HG02938 (cell line): ENCODE data around the gene NCEH1.
"Not testable (repeated sequence)": the region's sequence is repeated elsewhere in the genome, so short reads cannot be mapped to it uniquely, and the experiment has no call there.

Experiments
- ATAC-seq: cut with Tn5 transposase; IDR thresholded peaks from one replicate; pipeline ENCODE4 v1.9.1; 2021; ENCODE audit warnings: mild to moderate bottlenecking, moderate library complexity; ENCODE audit not compliant: unreplicated experiment

Gene NCEH1

DNA sequence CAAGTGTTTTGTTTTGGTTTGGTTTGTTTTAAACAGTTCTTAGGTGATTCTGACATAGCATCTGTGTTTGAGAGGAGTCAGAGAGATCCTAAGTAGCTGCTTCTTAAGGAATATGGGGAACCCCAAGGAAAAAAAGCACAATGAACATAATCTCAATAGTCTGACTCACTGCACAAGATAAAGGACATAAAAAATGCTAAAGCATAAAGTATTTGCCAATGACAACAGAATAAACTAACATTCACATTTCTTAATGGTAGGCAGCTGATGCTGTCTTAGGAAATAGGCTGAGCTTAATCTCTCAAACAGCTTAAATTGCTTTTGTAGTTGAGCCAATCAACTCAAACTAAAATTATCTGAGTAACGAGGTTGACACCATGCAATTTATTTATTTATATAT lies 2.9 kb downstream of the NCEH1 start:
- ATAC-seq: no peak

DNA sequence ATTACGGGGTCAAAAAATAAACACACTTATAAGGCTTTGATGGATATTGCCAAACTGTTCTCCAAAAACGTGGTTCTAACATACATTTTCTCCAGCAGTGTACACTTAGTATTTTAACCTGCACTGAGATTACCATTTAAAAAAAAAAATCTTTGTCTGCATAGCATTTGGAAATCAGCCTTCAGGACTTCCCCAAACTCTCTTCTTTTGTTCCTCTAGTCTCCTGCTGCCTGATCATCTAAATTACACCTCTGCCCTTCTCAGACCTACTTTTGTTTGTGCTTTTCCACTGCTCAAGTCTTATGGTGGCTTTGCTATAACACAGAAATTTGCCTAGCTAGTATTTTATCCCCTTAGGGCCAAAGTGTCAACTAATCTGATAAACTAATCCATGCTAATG lies 3.8 kb downstream of the NCEH1 start:
- ATAC-seq: no peak

DNA sequence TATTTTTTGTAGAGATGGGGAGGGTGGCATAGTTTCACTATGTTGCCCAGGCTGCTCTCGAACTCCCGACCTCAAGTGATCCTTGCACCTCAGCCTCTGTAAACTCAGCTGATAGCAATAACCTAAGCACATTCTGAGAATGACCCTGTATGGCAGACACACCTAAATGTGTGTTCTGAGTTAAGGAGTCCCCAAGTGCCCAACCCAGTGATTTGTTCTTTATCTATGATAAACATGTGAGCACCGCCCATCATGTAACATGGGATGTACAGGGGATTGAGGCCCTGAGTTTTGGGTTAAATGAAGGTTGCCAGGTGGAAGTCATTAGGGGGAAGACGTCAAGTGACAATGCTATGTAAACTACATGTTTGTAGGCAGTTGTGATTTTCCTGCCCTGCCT lies 5.7 kb downstream of the NCEH1 start:
- no peak for ATAC-seq

DNA sequence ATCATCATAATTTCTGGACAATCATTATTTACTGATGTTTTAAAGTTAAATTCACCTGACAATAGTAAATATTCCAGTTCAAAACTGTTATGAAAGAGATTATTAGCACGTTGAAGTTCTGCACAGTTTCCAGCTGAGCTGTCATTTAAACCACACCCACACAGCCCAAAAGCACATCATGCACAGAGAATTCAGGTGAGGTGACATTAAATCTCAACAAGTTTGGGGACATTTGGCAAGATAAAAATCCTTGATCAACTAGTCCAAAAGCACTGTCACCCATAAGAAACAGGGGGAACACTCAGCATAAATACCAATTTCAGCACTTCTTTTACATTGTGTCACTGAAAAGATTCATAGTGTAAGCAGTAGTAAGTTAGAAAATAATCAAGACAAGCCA lies 6.9 kb downstream of the NCEH1 start:
- ATAC-seq: no peak

DNA sequence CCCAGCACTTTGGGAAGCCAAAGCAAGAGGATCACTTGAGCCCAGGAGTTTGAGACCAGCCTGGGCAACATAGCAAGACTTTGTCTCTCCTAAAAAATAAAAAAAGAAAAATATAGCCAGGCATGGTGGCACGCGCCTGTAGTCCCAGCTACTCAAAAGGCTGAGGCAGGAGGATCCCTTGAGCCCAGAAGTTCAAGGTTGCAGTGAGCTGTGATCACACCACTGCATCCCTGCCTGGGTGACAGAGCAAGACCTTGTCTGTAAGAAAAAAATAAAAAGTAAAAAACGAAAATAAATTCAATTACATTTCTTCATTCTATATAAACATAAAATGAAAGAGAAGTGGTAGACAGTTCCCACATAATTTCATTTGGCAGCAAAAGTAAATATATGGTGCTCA lies 8.1 kb downstream of the NCEH1 start:
- not testable (repeated sequence) for ATAC-seq

DNA sequence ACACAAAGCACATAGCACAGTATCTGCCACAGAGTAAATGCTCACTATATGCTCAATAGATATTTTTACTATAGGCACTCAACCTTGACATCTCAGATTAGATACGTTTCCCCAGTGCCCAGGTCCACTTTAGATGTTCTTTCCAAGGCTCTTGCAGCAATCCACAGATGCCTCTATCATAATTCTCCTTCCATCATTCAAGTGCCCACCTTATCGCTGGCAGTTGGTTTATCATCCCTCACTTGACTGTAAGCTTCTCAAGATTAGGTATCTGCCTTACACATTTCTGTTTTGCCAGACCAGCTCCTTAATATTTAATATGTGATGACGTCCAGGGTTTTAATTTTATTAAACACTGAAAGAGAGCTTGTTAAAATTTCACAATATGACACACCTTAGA lies 8.6 kb downstream of the NCEH1 start:
- ATAC-seq: no peak

DNA sequence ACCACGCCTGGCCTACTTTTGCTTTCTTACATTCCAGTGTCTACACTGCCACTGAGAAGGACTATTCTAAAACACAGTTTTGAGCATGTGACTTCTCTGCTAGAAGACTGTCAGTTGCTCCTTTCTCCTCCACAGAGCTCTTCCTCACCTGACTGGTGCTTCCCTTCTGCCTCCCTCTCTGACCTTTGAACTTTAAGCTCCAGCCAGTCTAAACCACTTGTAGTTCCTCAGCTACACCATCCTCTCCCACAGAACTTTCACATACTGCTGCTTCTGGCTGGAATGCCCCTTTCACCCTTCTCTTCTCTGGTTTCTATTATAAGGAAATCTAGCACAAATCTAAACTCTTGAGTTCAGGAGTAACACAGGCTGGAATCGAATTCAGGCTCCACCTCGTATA lies 9.1 kb downstream of the NCEH1 start:
- ATAC-seq: no peak

DNA sequence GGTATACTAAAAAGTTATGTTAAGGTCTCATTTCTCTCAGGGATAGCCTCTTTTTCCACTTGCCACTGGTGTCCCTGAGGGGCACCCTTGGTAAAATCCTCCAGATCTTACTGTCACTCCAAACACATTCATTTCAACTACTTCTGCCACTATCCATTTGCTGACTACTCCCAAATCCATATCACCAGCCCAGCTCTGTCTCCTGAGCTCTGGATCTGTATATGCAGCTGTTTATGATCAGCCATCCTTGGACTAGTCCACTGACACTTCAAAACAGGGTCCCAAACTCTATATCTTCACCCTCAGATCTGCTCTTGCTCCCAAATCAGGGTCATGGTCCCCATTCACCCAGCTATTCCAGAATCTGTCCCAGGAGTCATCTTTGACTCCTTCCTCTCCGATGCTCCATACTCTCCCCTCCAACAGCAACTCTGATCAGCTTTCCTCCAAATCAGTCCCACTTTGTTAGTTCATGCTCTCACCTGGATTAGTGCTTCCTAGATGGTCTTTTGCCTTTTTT lies 9.9 kb downstream of the NCEH1 start:
- ATAC-seq: no peak

DNA sequence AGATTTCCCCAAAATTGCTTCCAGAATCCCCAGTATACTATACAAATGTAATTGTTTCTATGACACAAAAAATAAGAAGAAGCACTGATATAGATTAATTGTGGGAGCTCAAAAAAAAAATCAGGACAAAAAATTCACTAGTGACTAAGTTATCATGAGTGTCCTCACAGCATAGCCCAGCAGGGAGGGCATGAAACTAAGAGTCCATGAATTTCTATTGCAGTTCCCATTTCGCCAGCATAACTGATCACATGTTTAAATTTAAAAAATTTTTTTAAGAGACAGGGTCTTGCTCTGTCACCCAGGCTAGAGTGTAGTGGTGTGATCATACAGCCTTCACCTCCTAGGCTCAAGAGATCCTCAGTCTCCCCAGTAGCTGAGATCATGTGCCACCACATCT lies 10.6 kb downstream of the NCEH1 start:
- ATAC-seq: no peak

DNA sequence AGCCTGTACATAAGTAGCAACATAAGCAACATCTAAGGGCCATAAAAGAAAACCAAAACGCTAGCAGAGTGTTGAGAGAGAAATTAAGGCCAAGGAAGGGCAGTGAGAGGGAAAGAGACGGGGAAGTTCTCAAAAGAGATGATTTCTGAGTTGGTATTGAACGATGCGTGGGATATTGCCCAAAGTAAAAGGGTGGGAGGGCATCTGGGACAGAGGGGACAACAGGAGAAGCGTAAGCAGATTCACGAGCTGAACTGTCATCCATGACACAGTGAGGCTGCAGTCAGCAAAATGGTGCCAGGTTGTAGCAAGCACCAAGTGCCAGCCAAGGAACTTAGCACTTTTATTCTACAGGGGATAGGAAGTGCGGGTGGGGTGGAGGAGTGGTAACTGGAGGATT lies 11.8 kb downstream of the NCEH1 start:
- no peak for ATAC-seq

DNA sequence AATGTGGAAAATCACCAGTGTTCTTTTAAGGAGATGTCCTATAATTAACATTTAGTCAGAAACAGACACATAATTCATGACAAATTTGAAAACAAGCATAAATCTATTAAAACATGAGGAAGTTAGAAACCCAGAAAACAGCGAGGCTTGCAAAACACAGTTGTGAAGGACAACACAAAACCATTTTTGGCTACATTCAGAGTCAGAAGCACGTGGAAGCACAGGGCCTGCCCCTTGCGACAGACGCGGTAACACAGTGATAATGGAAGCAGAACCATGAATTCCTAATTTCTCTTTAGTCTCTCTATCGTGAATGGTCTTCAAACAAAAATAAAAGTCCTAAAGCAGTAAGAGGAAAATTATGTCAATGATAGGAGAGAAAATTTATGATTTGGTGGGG lies 12.2 kb downstream of the NCEH1 start:
- no peak for ATAC-seq

DNA sequence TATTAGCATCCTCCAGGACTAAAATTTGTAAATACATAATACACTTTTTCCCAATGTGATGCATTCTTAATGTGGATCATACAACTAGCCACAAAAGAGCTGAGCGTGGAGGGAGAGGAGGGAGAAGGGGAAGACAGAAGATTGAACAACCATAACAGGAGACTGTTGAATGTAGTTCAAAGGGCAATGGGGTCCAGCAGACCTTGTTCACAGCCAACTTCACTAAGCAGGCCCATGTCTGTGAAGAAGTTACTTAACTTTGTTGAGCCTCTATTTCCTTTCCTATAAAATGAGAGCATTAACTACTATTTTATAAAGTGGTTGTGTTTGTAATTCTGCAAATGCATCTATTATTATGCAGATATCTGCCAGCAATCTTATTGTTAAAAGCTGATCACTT lies 13.3 kb downstream of the NCEH1 start:
- no peak for ATAC-seq

DNA sequence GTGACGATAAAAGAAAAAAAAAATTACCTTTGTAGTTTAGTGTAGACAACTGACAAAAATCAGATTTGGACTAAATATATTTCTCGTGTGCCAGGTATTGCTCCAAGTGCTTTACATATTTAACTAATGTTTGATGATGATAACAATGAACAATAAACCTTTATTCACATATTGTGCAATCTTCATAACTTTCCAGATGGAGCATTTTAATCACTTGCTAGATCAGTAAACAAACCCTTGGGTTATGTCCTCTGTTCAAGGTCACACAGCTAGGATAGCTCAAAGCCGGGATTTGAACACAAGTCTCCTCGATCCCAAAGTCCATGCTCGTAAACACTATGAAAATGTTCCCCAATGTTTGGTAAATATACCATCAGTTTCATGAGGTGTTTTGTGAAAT lies 14.5 kb downstream of the NCEH1 start:
- no peak for ATAC-seq

DNA sequence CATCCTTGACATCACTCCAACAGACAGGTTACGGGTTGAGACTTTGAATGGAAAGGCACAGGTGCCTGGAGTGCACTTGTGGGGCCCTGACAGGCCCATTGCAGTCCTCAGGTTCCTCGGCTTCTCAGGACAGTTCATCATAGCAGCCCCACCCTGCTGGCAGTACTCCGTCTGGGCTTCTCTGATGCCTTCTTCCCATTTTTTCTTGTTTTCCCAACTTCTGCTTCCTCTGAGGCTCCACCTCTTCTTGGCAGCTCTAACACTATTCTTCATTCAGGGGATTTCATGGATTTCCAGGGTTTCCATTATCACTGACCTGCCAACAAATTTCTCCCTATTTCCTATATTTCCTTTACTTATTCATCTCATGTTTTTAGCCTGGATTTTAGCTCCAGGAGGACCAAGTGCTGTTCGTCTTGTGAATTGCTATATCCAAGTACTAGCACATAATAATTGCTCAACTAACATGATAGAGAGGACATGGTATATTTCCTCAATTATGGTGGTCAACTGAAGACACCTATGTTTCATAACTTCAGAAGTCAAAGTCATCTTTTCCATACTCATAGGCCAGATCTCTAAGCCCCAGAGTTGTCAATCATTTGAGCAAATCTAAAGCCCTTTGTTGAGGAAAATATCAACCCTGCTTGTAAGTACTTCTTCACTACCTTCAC lies 16.2 kb downstream of the NCEH1 start:
- ATAC-seq: no peak

DNA sequence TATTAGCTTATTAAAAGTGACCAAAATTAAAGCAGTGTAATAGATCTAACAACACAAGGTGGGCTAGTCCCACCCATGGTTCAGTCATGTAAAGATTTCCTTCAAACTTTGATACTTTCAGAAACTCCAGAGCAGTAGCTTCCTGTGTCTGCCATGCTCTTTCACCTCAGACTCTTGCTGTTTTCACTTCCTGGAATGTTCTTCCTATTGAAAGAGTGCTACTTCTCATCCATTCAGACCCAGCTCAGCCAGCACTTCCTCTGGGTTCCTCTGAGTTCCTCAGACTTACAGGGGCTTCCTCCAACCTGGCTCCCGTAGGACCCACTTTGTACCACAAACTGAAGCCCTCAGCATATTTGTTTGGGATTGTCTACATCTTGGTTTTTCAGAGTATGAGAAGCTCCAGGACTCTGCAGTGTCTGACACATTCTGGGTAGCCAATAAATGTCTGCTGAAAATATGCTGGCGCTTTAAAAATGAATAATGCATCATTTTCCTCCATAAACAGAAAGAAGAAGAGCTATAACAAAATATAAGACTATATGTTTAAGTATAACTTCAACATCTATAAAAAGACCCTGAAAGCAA lies 18.0 kb downstream of the NCEH1 start:
- peak; percentile 62 for ATAC-seq

DNA sequence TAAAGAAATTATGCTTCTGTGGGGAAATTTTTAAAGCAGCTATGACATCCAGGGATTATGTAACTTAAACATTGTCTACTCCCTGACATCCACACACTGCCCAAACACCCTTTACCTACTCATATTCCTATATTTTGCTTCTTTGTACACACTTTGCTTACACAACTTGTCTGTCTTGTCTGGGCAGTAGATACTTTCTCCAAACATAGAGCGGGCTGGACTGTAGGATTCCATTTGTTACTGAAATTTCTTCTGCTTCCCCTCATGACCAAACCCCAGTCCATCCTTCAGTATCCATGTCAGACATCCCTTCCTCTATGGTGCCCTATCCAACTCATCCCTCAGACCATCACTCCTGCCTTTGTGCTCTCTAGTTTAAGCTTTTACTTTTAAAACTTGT lies 19.9 kb downstream of the NCEH1 start:
- no peak for ATAC-seq

DNA sequence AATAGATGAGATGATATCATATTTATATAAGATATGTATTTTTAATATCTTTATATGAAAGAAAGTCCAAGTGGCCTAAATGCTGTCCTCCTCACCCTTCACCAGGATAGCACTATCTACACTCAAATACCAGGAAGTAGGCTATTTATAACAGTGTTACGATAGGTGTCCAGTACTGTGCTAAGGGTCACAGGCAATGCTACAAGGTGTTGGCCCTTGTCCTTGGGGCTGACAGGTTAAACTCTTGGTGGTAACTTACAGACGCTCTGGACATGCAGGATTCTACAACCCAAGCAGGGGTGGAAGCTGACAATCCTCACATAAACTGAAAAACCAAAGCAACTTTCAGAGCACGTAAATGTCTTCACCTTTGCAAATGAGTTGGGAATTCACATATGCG lies 22.3 kb downstream of the NCEH1 start:
- ATAC-seq: no peak

DNA sequence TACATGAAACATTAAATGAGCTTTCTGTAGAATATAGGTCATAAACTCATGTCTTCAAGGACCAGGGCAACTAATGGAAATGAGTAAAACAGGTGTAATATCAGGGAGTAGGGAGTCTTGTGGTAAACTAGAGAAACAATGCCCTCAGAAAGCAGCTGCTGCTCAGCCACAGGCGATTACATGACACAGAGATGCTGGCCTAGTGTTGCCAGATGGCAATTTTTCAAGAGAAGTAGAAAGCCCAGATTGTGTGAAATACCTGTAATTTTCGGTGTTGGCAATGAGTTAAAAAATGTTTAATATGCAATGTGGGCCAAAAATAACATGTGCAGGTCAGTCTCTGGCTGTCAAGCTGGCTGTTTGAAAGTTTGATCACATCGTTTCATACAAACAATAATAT lies 23.4 kb downstream of the NCEH1 start:
- ATAC-seq: no peak

DNA sequence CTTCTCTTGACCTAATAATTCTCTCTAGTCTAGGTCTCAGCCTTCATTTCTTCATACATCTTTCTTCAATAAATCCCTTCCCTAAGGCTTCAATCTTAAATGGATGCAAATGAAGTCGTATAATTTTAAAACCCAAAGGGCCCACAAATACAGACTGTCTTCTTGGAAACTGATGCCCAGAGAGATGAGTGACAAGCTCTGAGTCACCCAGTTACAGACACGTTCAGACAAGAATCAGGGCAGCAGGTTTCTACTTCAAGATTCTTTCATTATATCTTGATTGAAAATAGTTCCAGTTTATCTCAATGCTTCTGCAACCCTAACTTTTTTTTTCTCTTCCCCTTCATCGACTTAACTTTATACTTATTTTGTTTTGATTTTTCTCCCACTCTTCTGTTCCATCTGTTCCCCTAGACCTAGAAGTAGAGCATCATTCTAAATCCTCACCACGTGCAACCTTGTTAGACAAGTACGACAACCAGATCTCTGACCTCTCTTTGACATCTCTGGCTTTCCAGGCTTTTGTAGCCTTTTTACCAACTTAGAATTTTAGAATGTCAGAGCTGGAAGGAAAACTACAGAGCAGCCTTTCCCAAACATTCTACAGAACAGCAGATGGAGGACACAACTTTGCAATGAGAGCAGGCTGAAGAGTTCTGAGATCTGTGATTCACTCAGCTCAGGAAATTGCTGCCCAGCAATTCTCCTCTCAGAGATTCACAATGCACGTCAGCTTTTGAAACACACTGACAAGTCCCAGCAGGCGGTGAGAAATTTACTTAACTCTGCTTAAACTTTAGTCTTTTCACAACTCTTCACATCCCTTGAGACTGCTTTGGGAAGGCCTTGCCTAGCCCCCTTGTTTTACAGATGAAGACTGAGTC lies 25.3 kb downstream of the NCEH1 start:
- ATAC-seq: no peak

DNA sequence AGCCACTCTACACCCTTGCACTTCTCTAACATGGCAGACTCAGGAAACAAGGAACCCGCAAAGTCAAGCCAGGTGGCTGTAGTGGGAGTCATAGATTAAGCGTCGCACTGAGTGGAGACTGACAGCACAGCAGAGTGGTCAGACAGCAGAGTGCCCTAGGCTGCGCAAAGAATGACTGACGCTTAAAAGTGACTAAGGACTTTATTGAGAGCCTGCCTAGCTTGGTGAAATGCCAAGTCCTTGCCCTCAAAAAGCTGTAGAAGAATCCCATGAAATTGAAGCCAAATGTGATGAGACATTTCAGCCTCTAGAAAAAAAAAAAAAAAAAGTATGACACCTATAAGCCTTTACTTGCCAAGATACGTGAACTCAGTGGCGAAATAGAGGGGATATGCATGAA lies 30.2 kb downstream of the NCEH1 start:
- no peak for ATAC-seq

DNA sequence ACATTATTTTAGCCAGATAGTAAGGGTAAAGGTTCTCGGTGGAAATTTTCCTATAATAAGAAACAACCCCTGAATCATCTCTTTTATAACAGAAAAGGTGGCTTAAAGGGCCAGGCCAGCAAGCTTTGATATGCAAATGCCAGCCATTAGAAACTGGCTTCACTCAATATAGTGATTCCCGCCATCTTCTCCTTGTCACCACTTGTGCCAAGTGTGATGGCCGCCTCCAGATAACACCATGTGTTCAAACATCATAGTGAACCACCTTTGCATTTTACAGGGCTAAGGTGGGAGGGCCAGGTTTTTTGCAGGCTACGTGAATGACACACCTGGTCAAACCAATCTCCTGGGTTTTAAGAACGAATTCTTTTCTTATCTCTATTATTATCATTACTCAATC lies 31.3 kb downstream of the NCEH1 start:
- no peak for ATAC-seq

DNA sequence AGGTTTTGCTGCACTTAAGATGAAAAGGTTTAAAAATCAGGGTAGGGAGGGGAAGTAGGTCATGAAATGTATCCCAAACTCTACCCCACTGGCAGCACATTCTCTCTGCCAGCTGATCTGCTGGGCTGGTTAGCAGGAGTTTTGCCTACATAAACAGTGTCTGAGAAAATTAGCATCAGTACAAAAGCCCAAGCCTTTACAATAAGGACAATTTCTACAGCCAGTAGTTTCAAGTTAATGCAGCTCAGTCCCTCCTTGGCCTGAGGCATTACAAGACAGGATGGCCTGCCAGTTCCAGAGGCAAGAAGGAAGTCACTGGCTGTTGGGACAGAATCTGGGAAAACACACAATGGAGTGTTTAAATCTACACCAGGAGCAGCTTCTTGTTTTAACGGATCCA lies 32.8 kb downstream of the NCEH1 start:
- no peak for ATAC-seq
